Liver (tissue), 9 donors: ENCODE data around the gene GABARAP. TPM values are rescaled to one million over a fixed set of nuclear protein-coding genes. Genes with fewer than 3 reads are reported as not detected.

Experiments
- DNase-seq: peaks from one replicate; pipeline ENCODE4 v3.0.0-alpha.2; 2017; ENCODE audit warnings: low spot score
- H3K27ac ChIP-seq, 2 donors: one replicate each; pipeline ENCODE4 v1.7.0; 2013; ENCODE audit warnings: inconsistent platforms in 2 of 2, low read length in 2 of 2, control low read depth in 1 of 2, low read depth in 1 of 2, mild to moderate bottlenecking in 1 of 2
- H3K27me3 ChIP-seq, 4 donors: one replicate each; pipeline versions ENCODE4 v1.6.1 to v1.7.0; 2013; ENCODE audit warnings: low read length in 3 of 4, inconsistent platforms in 1 of 4, mild to moderate bottlenecking in 1 of 4, moderate library complexity in 1 of 4; ENCODE audit not compliant: control insufficient read depth in 4 of 4, insufficient read depth in 4 of 4
- H3K36me3 ChIP-seq, 4 donors: one replicate each; pipeline versions ENCODE4 v1.6.1 to v1.7.0; 2013; ENCODE audit warnings: low read length in 3 of 4, mild to moderate bottlenecking in 3 of 4, low read depth in 1 of 4, moderate library complexity in 1 of 4; ENCODE audit not compliant: control insufficient read depth in 4 of 4, insufficient read depth in 3 of 4
- H3K4me1 ChIP-seq, 4 donors: one replicate each; pipeline versions ENCODE4 v1.6.1 to v1.7.0; 2013; ENCODE audit warnings: low read length in 3 of 4, mild to moderate bottlenecking in 3 of 4, moderate library complexity in 1 of 4; ENCODE audit not compliant: control insufficient read depth in 4 of 4, insufficient read depth in 4 of 4
- H3K4me3 ChIP-seq, 3 donors: one replicate each; pipeline versions ENCODE4 v1.6.1 to v1.7.0; 2013; ENCODE audit warnings: low read length in 3 of 3, control low read depth in 1 of 3, low read depth in 1 of 3, mild to moderate bottlenecking in 1 of 3
- H3K9ac ChIP-seq, 2 donors: one replicate each; pipeline ENCODE4 v1.7.0; 2013; ENCODE audit warnings: low read length in 2 of 2, mild to moderate bottlenecking in 2 of 2, moderate library complexity in 2 of 2, control low read depth in 1 of 2, low read depth in 1 of 2
- H3K9me3 ChIP-seq, 4 donors: one replicate each; pipeline versions ENCODE4 v1.6.1 to v1.7.0; 2013; ENCODE audit warnings: low read length in 3 of 4; ENCODE audit not compliant: control insufficient read depth in 4 of 4
- ATF3 ChIP-seq: IDR thresholded peaks from 2 replicates; pipeline ENCODE4 v1.6.1; 2016; ENCODE audit warnings: antibody characterized with exemption
- CTCF ChIP-seq: fragments of 150-350 bp; IDR thresholded peaks from 2 replicates; pipeline ENCODE4 v1.5.1; 2017; ENCODE audit warnings: improper control_type of control experiment, low read depth, low read length; ENCODE audit not compliant: missing input control
- EGR1 ChIP-seq, 2 donors: IDR thresholded peaks; 2 replicates each; pipeline ENCODE4 v1.6.1; 2016 to 2018; ENCODE audit warnings: antibody characterized with exemption in 2 of 2, low read depth in 2 of 2
- FOXA1 ChIP-seq: IDR thresholded peaks from 2 replicates; pipeline ENCODE4 v1.6.1; 2016; ENCODE audit warnings: antibody characterized with exemption
- FOXA2 ChIP-seq: IDR thresholded peaks from 2 replicates; pipeline ENCODE4 v1.6.1; 2016; ENCODE audit warnings: antibody characterized with exemption
- GABPA ChIP-seq, 2 donors: IDR thresholded peaks in 1 of 2; conservative IDR thresholded peaks in 1 of 2; 2 replicates each; pipeline ENCODE4 v1.6.1; 2016; ENCODE audit warnings: antibody characterized with exemption in 2 of 2, mild to moderate bottlenecking in 1 of 2, moderate library complexity in 1 of 2
- HNF4A ChIP-seq, 2 donors: conservative IDR thresholded peaks; 2 replicates each; pipeline ENCODE4 v1.6.1; 2016; ENCODE audit warnings: antibody characterized with exemption in 2 of 2, mild to moderate bottlenecking in 2 of 2
- HNF4G ChIP-seq: IDR thresholded peaks from 2 replicates; pipeline ENCODE4 v1.6.1; 2016; ENCODE audit warnings: antibody characterized with exemption
- JUND ChIP-seq, 2 donors: IDR thresholded peaks; 2 replicates each; pipeline ENCODE4 v1.6.1; 2016; ENCODE audit warnings: antibody characterized with exemption in 2 of 2
- MAX ChIP-seq: IDR thresholded peaks from 2 replicates; pipeline ENCODE4 v1.6.1; 2016; ENCODE audit warnings: antibody characterized with exemption
- NR2F2 ChIP-seq: IDR thresholded peaks from 2 replicates; pipeline ENCODE4 v1.6.1; 2016; ENCODE audit warnings: antibody characterized with exemption
- RAD21 ChIP-seq, 2 donors: IDR thresholded peaks; 2 replicates each; pipeline ENCODE4 v1.6.1; 2016; ENCODE audit warnings: antibody characterized with exemption in 2 of 2, mild to moderate bottlenecking in 2 of 2
- REST ChIP-seq: IDR thresholded peaks from 2 replicates; pipeline ENCODE4 v1.6.1; 2016; ENCODE audit warnings: antibody characterized with exemption, mild to moderate bottlenecking
- RXRA ChIP-seq, 2 donors: IDR thresholded peaks; 2 replicates each; pipeline ENCODE4 v1.6.1; 2017 to 2018; ENCODE audit warnings: antibody characterized with exemption in 2 of 2, mild to moderate bottlenecking in 1 of 2
- SP1 ChIP-seq: IDR thresholded peaks from 2 replicates; pipeline ENCODE4 v1.6.1; 2018; ENCODE audit warnings: antibody characterized with exemption, mild to moderate bottlenecking
- TAF1 ChIP-seq: conservative IDR thresholded peaks from 2 replicates; pipeline ENCODE4 v1.6.1; 2016; ENCODE audit warnings: antibody characterized with exemption, mild to moderate bottlenecking
- YY1 ChIP-seq: IDR thresholded peaks from 2 replicates; pipeline ENCODE4 v1.6.1; 2016; ENCODE audit warnings: antibody characterized with exemption, mild to moderate bottlenecking
- ZBTB33 ChIP-seq: IDR thresholded peaks from 2 replicates; pipeline ENCODE4 v1.6.1; 2016; ENCODE audit warnings: antibody characterized with exemption
- WGBS: extraction: QIAGEN DNeasy Blood & Tissue Kit; methylation state at CpG from one replicate; pipeline ENCODE4 v1.1.7; 2013; 5-methylcytosine and 5-hydroxymethylcytosine counted together
- polyA plus RNA-seq, 2 donors: library from polyadenylated mRNA; stranded (reverse) in 1 of 2; unstranded in 1 of 2; fragments of 200-250 nt in 1 of 2; fragments of >200 nt in 1 of 2; fragmentation: Nextera tagmentation in 1 of 2; extraction: Ambion mirVana in 1 of 2; gene quantifications; one replicate each; pipeline versions ENCODE4 v1.2.1 to v1.2.3, GENCODE V29; 2013 to 2015
- total RNA-seq, 2 donors: library from RNA; depleted of rRNA; stranded (reverse); fragments of >200 nt; gene quantifications; one replicate each; pipeline ENCODE4 v1.2.3, GENCODE V29; 2014
- donor health status: healthy.
- donor health status: healthy.
- donor health status: healthy.
- donor health status: healthy.
- donor health status: healthy.

Gene GABARAP
- total and polyA plus RNA-seq, 4 donors = 74.4 to 489 (median 205) TPM

- DNase-seq = no peak
- Histone ChIP-seq H3K9ac (no peak overlapping the region), H3K36me3 (no peaks in the 10 kb centered on the region), H3K4me3 (peak overlapping the region in 2 of 3 donors; percentile 23 to 33), H3K27me3 (no peaks in the 10 kb centered on the region), H3K4me1 (peaks cover 6 to 24% (median 14%) of the 10 kb centered on the region in 4 donors), H3K27ac (peak overlapping the region in 1 of 2 donors; percentile 74), H3K9me3 (no peaks in the 10 kb centered on the region)
- WGBS = 7% methylated on average over 15 of the region's 15 CpGs
- TF ChIP-seq HNF4A (conservative IDR thresholded peaks at IDR 0.05) (no peak), FOXA2 (no peak), EGR1 (IDR thresholded peaks at IDR 0.05; ENCODE audit: low read depth in 2 of 2) (no peak), HNF4G (no peak), RXRA (IDR thresholded peaks at IDR 0.05) (peak in 1 of 2 donors; percentile 1), TAF1 (no peak), ATF3 (peak; percentile 38), YY1 (no peak), ZBTB33 (no peak), GABPA (IDR thresholded peaks at IDR 0.05 in 1 of 2, conservative IDR thresholded peaks at IDR 0.05 in 1 of 2) (no peak), MAX (no peak), JUND (IDR thresholded peaks at IDR 0.05) (no peak), NR2F2 (no peak), REST (no peak), RAD21 (IDR thresholded peaks at IDR 0.05) (peak in 1 of 2 donors; percentile 43), FOXA1 (no peak), CTCF (peak; percentile 29), SP1 (no peak)
These were observed 28.4 kb downstream of the GABARAP start for GRCh38 chr17:7213895-7214299.
